Measurements from ENCODE around the gene NIPSNAP2. TPM values are rescaled to one million over a fixed set of nuclear protein-coding genes. Genes with fewer than 3 reads are reported as not detected.

The NIPSNAP2 gene
- total and polyA plus RNA-seq, 10 of the 15 experiments (the other 5 are each of a cell fraction or from before 2014, with no cell fraction given), result 24.7 to 88.5 (median 49.9) TPM

DNA sequence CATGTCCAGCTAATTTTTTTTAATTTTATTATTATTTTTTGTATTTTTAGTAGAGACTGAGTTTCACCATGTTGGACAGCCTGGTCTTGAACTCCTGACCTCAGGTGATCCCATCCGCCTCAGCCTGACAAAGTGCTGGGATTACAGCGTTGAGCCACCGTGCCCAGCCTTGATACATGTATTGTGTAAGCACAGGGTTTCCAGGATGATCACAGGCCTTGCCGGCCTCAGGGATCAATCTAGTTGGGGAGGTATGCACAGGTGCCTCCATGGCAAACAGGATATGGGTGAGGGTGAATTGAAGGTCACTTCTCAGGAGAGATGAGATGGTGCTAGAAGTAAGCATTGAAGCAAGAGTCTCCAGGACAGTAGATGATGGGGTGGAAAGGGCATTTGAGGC, 7.2 kb upstream of the NIPSNAP2 start:
- intact Hi-C loops (cut with micrococcal nuclease; ENCODE audit: unreplicated experiment) (no loop called here), in situ Hi-C loops (cut with MboI) (no loop called here)
- Histone ChIP-seq H3K4me3 (no peak overlapping the region), H3K9me3 (replicated peaks; ENCODE audit: control insufficient read depth, insufficient read depth, low read length) (no peaks in the 10 kb centered on the region), H3K4me2 (ENCODE audit: control insufficient read depth, insufficient read depth) (no peak overlapping the region), H3K36me3 (ENCODE audit: control insufficient read depth in 2 of 2, insufficient read depth in 2 of 2, low read length in 1 of 2) (no peaks in the 10 kb centered on the region; a peak in 1 of 4 replicates), H3K9ac (ENCODE audit: control insufficient read depth, insufficient read depth, low read length) (no peak overlapping the region), H3K27me3 (replicated peaks in 1 of 2; ENCODE audit: control insufficient read depth in 2 of 2, insufficient read depth in 2 of 2, low read length in 1 of 2) (no peaks in the 10 kb centered on the region), H3K4me1 (ENCODE audit: control insufficient read depth, insufficient read depth, low read length) (no peaks in the 10 kb centered on the region), H3K79me2 (ENCODE audit: control insufficient read depth, insufficient read depth, low read length) (peaks cover 5% of the 10 kb centered on the region), H4K20me1 (ENCODE audit: control insufficient read depth, insufficient read depth) (no peaks in the 10 kb centered on the region), H2AFZ (ENCODE audit: control insufficient read depth, low read depth, low read length) (no peak overlapping the region), H3K27ac (ENCODE audit: control insufficient read depth, insufficient read depth) (no peak overlapping the region)
- ATAC-seq, result no peak
- no peak for DNase-seq (ENCODE audit: low read depth, low spot score)
- ChIA-PET RAD21 (ENCODE audit: unreplicated experiment) (no interaction called here), SMC1A (ENCODE audit: uncharacterized antibody, unreplicated experiment) (no interaction called here), POLR2A (no interaction called here), CTCF (interaction anchor here (1.3 kb wide), 1 partner anchor 316 kb away, joined by 3 read pairs; no protein-coding TSS in a partner anchor)
- BruUV-seq (replicated peaks), result no TSS peak
- TF ChIP-seq EZH2 (IDR thresholded peaks at IDR 0.05; ENCODE audit: borderline replicate concordance, control insufficient read depth, low read depth, low read length), result no peak
- TF ChIP-seq, protein P1, sequence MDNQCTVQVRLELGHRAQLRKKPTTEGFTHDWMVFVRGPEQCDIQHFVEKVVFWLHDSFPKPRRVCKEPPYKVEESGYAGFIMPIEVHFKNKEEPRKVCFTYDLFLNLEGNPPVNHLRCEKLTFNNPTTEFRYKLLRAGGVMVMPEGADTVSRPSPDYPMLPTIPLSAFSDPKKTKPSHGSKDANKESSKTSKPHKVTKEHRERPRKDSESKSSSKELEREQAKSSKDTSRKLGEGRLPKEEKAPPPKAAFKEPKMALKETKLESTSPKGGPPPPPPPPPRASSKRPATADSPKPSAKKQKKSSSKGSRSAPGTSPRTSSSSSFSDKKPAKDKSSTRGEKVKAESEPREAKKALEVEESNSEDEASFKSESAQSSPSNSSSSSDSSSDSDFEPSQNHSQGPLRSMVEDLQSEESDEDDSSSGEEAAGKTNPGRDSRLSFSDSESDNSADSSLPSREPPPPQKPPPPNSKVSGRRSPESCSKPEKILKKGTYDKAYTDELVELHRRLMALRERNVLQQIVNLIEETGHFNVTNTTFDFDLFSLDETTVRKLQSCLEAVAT (IDR thresholded peaks at IDR 0.05), result no peak
- no peak for TF ChIP-seq POLR2A (IDR thresholded peaks at IDR 0.05; ENCODE audit: low read depth, low read length)
- TF ChIP-seq, protein P2, sequence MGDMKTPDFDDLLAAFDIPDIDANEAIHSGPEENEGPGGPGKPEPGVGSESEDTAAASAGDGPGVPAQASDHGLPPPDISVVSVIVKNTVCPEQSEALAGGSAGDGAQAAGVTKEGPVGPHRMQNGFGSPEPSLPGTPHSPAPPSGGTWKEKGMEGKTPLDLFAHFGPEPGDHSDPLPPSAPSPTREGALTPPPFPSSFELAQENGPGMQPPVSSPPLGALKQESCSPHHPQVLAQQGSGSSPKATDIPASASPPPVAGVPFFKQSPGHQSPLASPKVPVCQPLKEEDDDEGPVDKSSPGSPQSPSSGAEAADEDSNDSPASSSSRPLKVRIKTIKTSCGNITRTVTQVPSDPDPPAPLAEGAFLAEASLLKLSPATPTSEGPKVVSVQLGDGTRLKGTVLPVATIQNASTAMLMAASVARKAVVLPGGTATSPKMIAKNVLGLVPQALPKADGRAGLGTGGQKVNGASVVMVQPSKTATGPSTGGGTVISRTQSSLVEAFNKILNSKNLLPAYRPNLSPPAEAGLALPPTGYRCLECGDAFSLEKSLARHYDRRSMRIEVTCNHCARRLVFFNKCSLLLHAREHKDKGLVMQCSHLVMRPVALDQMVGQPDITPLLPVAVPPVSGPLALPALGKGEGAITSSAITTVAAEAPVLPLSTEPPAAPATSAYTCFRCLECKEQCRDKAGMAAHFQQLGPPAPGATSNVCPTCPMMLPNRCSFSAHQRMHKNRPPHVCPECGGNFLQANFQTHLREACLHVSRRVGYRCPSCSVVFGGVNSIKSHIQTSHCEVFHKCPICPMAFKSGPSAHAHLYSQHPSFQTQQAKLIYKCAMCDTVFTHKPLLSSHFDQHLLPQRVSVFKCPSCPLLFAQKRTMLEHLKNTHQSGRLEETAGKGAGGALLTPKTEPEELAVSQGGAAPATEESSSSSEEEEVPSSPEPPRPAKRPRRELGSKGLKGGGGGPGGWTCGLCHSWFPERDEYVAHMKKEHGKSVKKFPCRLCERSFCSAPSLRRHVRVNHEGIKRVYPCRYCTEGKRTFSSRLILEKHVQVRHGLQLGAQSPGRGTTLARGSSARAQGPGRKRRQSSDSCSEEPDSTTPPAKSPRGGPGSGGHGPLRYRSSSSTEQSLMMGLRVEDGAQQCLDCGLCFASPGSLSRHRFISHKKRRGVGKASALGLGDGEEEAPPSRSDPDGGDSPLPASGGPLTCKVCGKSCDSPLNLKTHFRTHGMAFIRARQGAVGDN (IDR thresholded peaks at IDR 0.05), result no peak
- no peak for TF ChIP-seq HDAC2 (IDR thresholded peaks at IDR 0.05)
- TF ChIP-seq MTA3 (IDR thresholded peaks at IDR 0.05; ENCODE audit: borderline replicate concordance, low read length), result no peak
- no peak for TF ChIP-seq BCL11A (IDR thresholded peaks at IDR 0.05; ENCODE audit: low read depth, low read length)
- no peak for TF ChIP-seq FOXK2 (IDR thresholded peaks at IDR 0.05)
- TF ChIP-seq WRNIP1 (IDR thresholded peaks at IDR 0.05; ENCODE audit: borderline replicate concordance, low read depth, low read length), result no peak
- TF ChIP-seq, protein P3, sequence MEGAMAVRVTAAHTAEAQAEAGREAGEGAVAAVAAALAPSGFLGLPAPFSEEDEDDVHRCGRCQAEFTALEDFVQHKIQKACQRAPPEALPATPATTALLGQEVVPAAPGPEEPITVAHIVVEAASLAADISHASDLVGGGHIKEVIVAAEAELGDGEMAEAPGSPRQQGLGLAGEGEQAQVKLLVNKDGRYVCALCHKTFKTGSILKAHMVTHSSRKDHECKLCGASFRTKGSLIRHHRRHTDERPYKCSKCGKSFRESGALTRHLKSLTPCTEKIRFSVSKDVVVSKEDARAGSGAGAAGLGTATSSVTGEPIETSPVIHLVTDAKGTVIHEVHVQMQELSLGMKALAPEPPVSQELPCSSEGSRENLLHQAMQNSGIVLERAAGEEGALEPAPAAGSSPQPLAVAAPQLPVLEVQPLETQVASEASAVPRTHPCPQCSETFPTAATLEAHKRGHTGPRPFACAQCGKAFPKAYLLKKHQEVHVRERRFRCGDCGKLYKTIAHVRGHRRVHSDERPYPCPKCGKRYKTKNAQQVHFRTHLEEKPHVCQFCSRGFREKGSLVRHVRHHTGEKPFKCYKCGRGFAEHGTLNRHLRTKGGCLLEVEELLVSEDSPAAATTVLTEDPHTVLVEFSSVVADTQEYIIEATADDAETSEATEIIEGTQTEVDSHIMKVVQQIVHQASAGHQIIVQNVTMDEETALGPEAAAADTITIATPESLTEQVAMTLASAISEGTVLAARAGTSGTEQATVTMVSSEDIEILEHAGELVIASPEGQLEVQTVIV (IDR thresholded peaks at IDR 0.05; ENCODE audit: borderline replicate concordance, partially characterized antibody), result no peak
- FAIRE-seq, result no peak
- 100% methylated on average over 4 of the region's 4 CpGs for WGBS (ENCODE audit: insufficient coverage, insufficient replicate concordance, low lambda C conversion rate, missing lambda C conversion rate)
